Measurements from ENCODE around the gene NAV2.

GRCh38 chr11:19676475-19677380 lies 35.9 kb upstream of the NAV2 start:
- no peak for TF ChIP-seq CTCF (optimal IDR thresholded peaks at IDR 0.05 in 1 of 3, IDR thresholded peaks at IDR 0.05 in 1 of 3, conservative IDR thresholded peaks at IDR 0.05 in 1 of 3; ENCODE audit: extremely low read depth in 1 of 3, insufficient read depth in 2 of 3, low read length in 3 of 3)
- no peak for TF ChIP-seq EZH2 (IDR thresholded peaks at IDR 0.05; ENCODE audit: low read length)
